ENCODE results near the gene TM6SF1. TPM values are rescaled to one million over a fixed set of nuclear protein-coding genes. Genes with fewer than 3 reads are reported as not detected.
A peak's percentile ranks its signal among the peaks of the same experiment; 100 is the strongest.

Gene TM6SF1
- total and polyA plus RNA-seq, 2 of the 4 experiments (the other 2 are of a cell fraction): 1.6 to 1.9 TPM

DNA sequence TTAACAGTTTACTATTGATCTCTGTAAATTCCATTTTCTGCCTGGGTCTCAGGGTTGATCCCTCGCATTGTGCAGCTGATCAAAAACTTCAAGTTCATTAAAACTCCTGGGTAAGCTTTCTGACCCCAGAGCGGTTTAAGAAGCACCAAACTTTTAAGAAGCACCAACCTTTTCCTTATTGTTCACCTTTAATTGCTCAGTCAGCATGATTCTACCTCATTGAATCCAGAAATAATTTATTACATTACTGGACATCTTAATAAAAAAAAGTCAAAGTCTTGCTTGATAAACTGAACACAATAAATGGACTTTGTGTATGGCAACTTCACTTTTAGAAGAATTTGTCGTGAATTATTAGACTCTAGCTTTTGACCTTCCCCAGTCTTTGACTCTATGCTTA is 53.3 kb downstream of the TM6SF1 start:
- POLR2A ChIA-PET (ENCODE audit: unreplicated experiment): no interaction called here
- BruUV-seq (replicated peaks): no TSS peak
- no peak overlapping the region for H3K23ac ChIP-seq (ENCODE audit: low read depth, low read length)

More for the DNA sequence above, 53.3 kb downstream of the TM6SF1 start:
- WGBS, 2 experiments (ENCODE audit: extremely low coverage in 2 of 2, insufficient read length in 1 of 2): no CpG with 5 or more reads among the region's 3 CpGs
- H3K4ac ChIP-seq (ENCODE audit: low read depth, low read length): no peak overlapping the region
- no peak overlapping the region for H4K5ac ChIP-seq (ENCODE audit: low read depth, low read length)
- no peak overlapping the region for H2AK9ac ChIP-seq (replicated peaks; ENCODE audit: low read depth, low read length, poor library complexity)
- H4K20me1 ChIP-seq (ENCODE audit: insufficient read depth, low read length): peaks cover 10% of the 10 kb centered on the region; the same call in 1 of the 2 replicates
- DNase-seq: no peak
- H2AFZ ChIP-seq (replicated peaks; ENCODE audit: low read length, poor library complexity): no peak overlapping the region
- no peaks in the 10 kb centered on the region for H3K27me3 ChIP-seq (ENCODE audit: control insufficient read depth, insufficient read depth, low read length)
- no peak overlapping the region for H3K14ac ChIP-seq (replicated peaks; ENCODE audit: low read depth, low read length)
- peaks cover 2% of the 10 kb centered on the region; the same call in 1 of the 2 replicates for H3K4me1 ChIP-seq (ENCODE audit: control insufficient read depth, insufficient read depth, low read length)
- H3K18ac ChIP-seq (ENCODE audit: low read depth, low read length): no peak overlapping the region
- no peak overlapping the region for H2BK120ac ChIP-seq (ENCODE audit: low read depth, low read length)
- no peak overlapping the region for H3K4me3 ChIP-seq (ENCODE audit: insufficient read depth, low read depth, low read length)
- no peak for TF ChIP-seq POLR2A (IDR thresholded peaks at IDR 0.05; ENCODE audit: low read depth, low read length)
- TF ChIP-seq MAFK (IDR thresholded peaks at IDR 0.05; ENCODE audit: low read depth, low read length): peak; percentile 70
- H3K9me3 ChIP-seq (ENCODE audit: control insufficient read depth, insufficient read depth, low read length): no peaks in the 10 kb centered on the region
- ATAC-seq (ENCODE audit: low read depth): no peak
- no peak overlapping the region for H3K56ac ChIP-seq (ENCODE audit: extremely low read depth, insufficient read depth, low read length)
- in situ Hi-C loops (cut with MboI; ENCODE audit: low sequenced_read_pairs): no loop called here
- no peak overlapping the region for H3K4me2 ChIP-seq (ENCODE audit: low read depth, low read length)
- H2BK20ac ChIP-seq (ENCODE audit: low read depth, low read length): no peak overlapping the region
- no peak overlapping the region for H3K9ac ChIP-seq (ENCODE audit: low read depth, low read length)
- no peak overlapping the region for H2AK5ac ChIP-seq (ENCODE audit: low read depth, low read length)
- intact Hi-C loops (cut with micrococcal nuclease): loop anchor here (5.0 kb wide), 1 partner anchor 42 kb away; no protein-coding TSS in a partner anchor
- H2BK15ac ChIP-seq (ENCODE audit: low read depth, low read length): no peak overlapping the region
- 0 out of 2 replicates have a peak, but pooled peaks cover 4% of the 10 kb centered on the region for H3K9me1 ChIP-seq (ENCODE audit: insufficient read depth, low read length)
- dilution Hi-C loops (cut with HindIII; ENCODE audit: low sequenced_read_pairs, unreplicated experiment): no loop called here
- H3K36me3 ChIP-seq (ENCODE audit: control insufficient read depth, insufficient read depth, low read length): peaks cover 7% of the 10 kb centered on the region
- H2BK5ac ChIP-seq (ENCODE audit: low read depth, low read length, poor library complexity, severe bottlenecking): no peak overlapping the region
- CTCF ChIA-PET: interaction anchor here (1.1 kb wide), 1 partner anchor 8 kb away, joined by 3 read pairs; no protein-coding TSS in a partner anchor
- H3K27ac ChIP-seq (ENCODE audit: insufficient read depth, low read length): no peak overlapping the region
- H3K79me1 ChIP-seq (ENCODE audit: low read depth in 1 of 2, low read length in 2 of 2): peaks cover 22 to 49% of the 10 kb centered on the region in 2 experiments
- no peak overlapping the region for H4K8ac ChIP-seq (ENCODE audit: low read depth in 2 of 2, low read length in 2 of 2)
- no peak overlapping the region for H4K91ac ChIP-seq (ENCODE audit: insufficient read depth, low read depth, low read length)
